ENCODE results near the gene TTC8. TPM values are rescaled to one million over a fixed set of nuclear protein-coding genes. Genes with fewer than 3 reads are reported as not detected.

The TTC8 gene
- total RNA-seq, 4 donors from 2014 or later: 11.3 to 31.9 (median 19.6) TPM

- 84 to 86% methylated on average over 1 of the region's 1 CpG for WGBS, 2 donors
Measured at GRCh38 chr14:88848571-88848970, 24.1 kb downstream of the TTC8 start.

GRCh38 chr14:88849716-88850115, 25.3 kb downstream of the TTC8 start:
- H3K9me3 ChIP-seq: no peaks in the 10 kb centered on the region
- TF ChIP-seq EP300 (IDR thresholded peaks at IDR 0.05) (no peak), CTCF (IDR thresholded peaks at IDR 0.05) (no peak), POLR2A (IDR thresholded peaks at IDR 0.05) (no peak)
- no peaks in the 10 kb centered on the region for H3K4me1 ChIP-seq
- H3K27me3 ChIP-seq: no peaks in the 10 kb centered on the region
- H3K36me3 ChIP-seq: peaks cover 0 to 21% (median 0%) of the 10 kb centered on the region in 3 donors
- H3K4me3 ChIP-seq: no peak overlapping the region
- DNase-seq (ENCODE audit: low spot score in 2 of 2): no peak
- no peak overlapping the region for H3K27ac ChIP-seq
- 68 to 72% methylated on average over 2 of the region's 2 CpGs for WGBS, 2 donors

More at GRCh38 chr14:88848571-88848970, 24.1 kb downstream of the TTC8 start:
- TF ChIP-seq CTCF (IDR thresholded peaks at IDR 0.05) (no peak), POLR2A (IDR thresholded peaks at IDR 0.05) (no peak)
- no peak for DNase-seq (ENCODE audit: low spot score in 2 of 2)
- Histone ChIP-seq H3K27ac (no peak overlapping the region), H3K36me3 (peaks cover 0 to 11% (median 0%) of the 10 kb centered on the region in 3 donors), H3K4me1 (no peaks in the 10 kb centered on the region), H3K4me3 (no peak overlapping the region), H3K9me3 (no peaks in the 10 kb centered on the region), H3K27me3 (no peaks in the 10 kb centered on the region)

GRCh38 chr14:88851587-88851986, 27.1 kb downstream of the TTC8 start:
- no peak for DNase-seq (ENCODE audit: low spot score in 2 of 2)
- Histone ChIP-seq H3K27me3 (no peaks in the 10 kb centered on the region), H3K36me3 (peaks cover 0 to 25% (median 0%) of the 10 kb centered on the region in 3 donors), H3K4me1 (no peaks in the 10 kb centered on the region), H3K4me3 (no peak overlapping the region), H3K27ac (no peak overlapping the region), H3K9me3 (no peaks in the 10 kb centered on the region)
- TF ChIP-seq POLR2A (IDR thresholded peaks at IDR 0.05) (no peak), EP300 (IDR thresholded peaks at IDR 0.05) (no peak), CTCF (IDR thresholded peaks at IDR 0.05) (no peak)
- WGBS, 2 donors: 71 to 75% methylated on average over 1 of the region's 1 CpG

GRCh38 chr14:88852632-88853031, 28.2 kb downstream of the TTC8 start:
- Histone ChIP-seq H3K27me3 (no peaks in the 10 kb centered on the region), H3K4me3 (no peak overlapping the region), H3K36me3 (peaks cover 0 to 35% (median 0%) of the 10 kb centered on the region in 3 donors), H3K27ac (no peak overlapping the region), H3K9me3 (no peaks in the 10 kb centered on the region), H3K4me1 (no peaks in the 10 kb centered on the region)
- TF ChIP-seq EP300 (IDR thresholded peaks at IDR 0.05): no peak
- no peak for TF ChIP-seq CTCF (IDR thresholded peaks at IDR 0.05)
- no peak for TF ChIP-seq POLR2A (IDR thresholded peaks at IDR 0.05)
- no peak for DNase-seq (ENCODE audit: low spot score in 2 of 2)
- 55 to 63% methylated on average over 1 of the region's 1 CpG for WGBS, 2 donors

GRCh38 chr14:88853129-88853528, 28.7 kb downstream of the TTC8 start:
- no peaks in the 10 kb centered on the region for H3K4me1 ChIP-seq
- TF ChIP-seq CTCF (IDR thresholded peaks at IDR 0.05): no peak
- TF ChIP-seq POLR2A (IDR thresholded peaks at IDR 0.05): no peak
- no peak for TF ChIP-seq EP300 (IDR thresholded peaks at IDR 0.05)
- H3K27ac ChIP-seq: no peak overlapping the region
- DNase-seq (ENCODE audit: low spot score in 2 of 2): no peak
- H3K9me3 ChIP-seq: no peaks in the 10 kb centered on the region
- no peaks in the 10 kb centered on the region for H3K27me3 ChIP-seq
- H3K36me3 ChIP-seq: peaks cover 0 to 40% (median 0%) of the 10 kb centered on the region in 3 donors
- H3K4me3 ChIP-seq: no peak overlapping the region
